Measurements from ENCODE around the gene CDX1.

CDX1 gene

DNA sequence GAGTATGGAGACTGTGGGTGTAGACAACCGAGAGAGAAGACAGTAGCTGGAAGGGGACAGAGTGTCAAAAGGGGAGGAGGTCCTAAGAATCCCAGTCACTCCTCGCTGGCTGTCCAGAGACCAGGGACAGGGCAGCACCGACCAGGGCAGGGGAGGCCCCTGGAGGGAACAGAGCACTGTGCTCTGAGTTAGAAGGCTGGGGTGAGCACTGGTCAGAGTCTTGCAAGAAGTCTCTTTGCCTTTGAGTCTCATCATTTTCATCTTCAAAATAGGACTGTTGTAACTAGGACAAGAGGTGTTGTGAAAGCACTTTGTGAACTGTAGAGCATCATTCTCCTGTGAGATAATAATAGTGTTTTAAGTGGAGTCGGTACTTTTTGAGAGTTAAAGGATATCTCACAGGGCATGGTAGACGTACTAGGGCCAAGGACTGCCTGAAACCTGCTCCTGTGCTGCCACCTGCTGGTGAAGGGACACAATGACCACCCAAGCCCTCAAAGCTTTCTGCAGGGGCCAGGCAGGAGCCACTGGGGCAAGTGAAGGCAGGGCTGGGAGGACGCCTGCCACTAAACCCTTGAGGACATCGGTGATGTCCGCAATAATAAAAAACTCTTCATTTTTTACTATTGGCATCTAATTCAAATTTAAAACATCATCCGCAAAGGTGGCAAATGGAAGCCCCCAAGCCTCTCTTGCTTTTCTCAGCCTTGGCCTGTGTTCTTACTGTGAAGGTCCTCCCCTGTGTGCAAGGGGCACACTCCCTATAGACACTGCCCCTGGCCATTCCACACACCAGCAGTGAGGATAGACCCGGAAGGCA lies 51.5 kb downstream of the CDX1 start:
- TF ChIP-seq, protein P1, sequence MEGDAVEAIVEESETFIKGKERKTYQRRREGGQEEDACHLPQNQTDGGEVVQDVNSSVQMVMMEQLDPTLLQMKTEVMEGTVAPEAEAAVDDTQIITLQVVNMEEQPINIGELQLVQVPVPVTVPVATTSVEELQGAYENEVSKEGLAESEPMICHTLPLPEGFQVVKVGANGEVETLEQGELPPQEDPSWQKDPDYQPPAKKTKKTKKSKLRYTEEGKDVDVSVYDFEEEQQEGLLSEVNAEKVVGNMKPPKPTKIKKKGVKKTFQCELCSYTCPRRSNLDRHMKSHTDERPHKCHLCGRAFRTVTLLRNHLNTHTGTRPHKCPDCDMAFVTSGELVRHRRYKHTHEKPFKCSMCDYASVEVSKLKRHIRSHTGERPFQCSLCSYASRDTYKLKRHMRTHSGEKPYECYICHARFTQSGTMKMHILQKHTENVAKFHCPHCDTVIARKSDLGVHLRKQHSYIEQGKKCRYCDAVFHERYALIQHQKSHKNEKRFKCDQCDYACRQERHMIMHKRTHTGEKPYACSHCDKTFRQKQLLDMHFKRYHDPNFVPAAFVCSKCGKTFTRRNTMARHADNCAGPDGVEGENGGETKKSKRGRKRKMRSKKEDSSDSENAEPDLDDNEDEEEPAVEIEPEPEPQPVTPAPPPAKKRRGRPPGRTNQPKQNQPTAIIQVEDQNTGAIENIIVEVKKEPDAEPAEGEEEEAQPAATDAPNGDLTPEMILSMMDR (IDR thresholded peaks at IDR 0.05): peak; percentile 82
- Histone ChIP-seq H3K27me3 (no peaks in the 10 kb centered on the region), H3K9me3 (no peaks in the 10 kb centered on the region), H3K4me1 (ENCODE audit: control insufficient read depth in 1 of 2, insufficient read depth in 1 of 2, low read depth in 1 of 2, low read length in 1 of 2) (no peaks in the 10 kb centered on the region), H3K4me3 (ENCODE audit: low read depth in 1 of 2, low read length in 1 of 2) (no peak overlapping the region), H3K27ac (no peak overlapping the region), H3K36me3 (no peaks in the 10 kb centered on the region)

DNA sequence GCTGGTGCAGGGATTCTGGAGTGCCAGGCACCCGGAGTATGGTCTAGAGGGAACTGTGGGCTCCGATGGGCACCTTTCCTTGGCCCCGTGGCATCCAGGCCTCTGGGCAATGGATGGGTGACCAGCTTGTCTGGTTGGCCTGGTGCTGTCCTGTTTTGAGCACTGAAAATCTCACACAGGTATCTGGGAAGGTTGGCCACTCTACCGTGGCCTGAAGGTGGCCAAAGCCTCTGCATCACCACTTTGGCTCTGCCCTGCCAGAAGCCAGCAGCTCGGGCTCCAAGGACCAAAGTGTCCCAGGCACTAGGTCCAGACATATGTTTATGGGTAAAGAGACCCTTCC lies 52.1 kb downstream of the CDX1 start:
- Histone ChIP-seq H3K36me3 (no peaks in the 10 kb centered on the region), H3K27me3 (no peaks in the 10 kb centered on the region), H3K27ac (no peak overlapping the region), H3K4me1 (ENCODE audit: control insufficient read depth in 1 of 2, insufficient read depth in 1 of 2, low read depth in 1 of 2, low read length in 1 of 2) (no peaks in the 10 kb centered on the region), H3K9me3 (no peaks in the 10 kb centered on the region), H3K4me3 (ENCODE audit: low read depth in 1 of 2, low read length in 1 of 2) (no peak overlapping the region)
- TF ChIP-seq, protein P1 (IDR thresholded peaks at IDR 0.05): no peak

DNA sequence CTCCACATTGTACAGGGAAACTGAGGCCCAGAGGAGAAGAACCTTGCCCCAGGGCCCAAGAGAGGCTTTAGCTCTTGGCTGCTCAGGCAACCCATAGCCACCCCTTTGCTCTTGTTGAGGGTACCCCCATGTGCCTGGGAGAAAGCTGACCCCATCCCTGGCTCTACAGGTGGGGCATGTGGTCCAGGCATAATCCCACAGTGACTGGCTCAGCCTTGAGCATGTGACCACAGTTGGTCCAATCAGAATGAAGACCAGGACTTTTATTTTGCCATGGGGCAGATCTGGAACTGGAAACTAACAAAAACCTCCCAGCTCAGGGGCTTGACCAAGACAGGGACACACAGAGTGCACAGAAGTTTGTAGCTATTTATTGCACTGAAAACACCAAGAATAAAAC lies 52.6 kb downstream of the CDX1 start:
- H3K4me1 ChIP-seq (ENCODE audit: control insufficient read depth in 1 of 2, insufficient read depth in 1 of 2, low read depth in 1 of 2, low read length in 1 of 2): no peaks in the 10 kb centered on the region
- H3K9me3 ChIP-seq: no peaks in the 10 kb centered on the region
- H3K36me3 ChIP-seq: no peaks in the 10 kb centered on the region
- H3K27ac ChIP-seq: no peak overlapping the region
- H3K27me3 ChIP-seq: no peaks in the 10 kb centered on the region
- H3K4me3 ChIP-seq (ENCODE audit: low read depth in 1 of 2, low read length in 1 of 2): no peak overlapping the region
- TF ChIP-seq, protein P1 (IDR thresholded peaks at IDR 0.05): no peak

DNA sequence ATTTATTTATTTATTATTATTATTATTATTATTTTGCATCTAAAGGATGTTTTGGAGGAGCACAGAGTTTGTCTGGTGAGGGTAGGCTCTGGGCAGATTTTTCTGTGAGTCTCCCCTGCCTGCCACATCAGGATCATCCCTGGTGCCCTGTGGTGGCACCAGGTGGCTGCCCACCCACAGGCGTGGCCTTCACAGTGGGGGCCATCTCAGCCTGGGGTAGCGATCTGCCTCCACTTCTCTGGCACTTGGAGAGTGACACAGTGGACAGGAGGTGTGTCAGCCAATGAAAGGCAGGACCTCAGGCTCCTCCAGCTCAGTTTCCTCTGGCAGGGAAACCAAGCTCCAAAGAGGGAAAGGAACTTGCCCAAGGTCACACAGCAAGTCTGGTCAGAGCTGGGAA lies 53.3 kb downstream of the CDX1 start:
- Histone ChIP-seq H3K27ac (no peak overlapping the region), H3K27me3 (no peaks in the 10 kb centered on the region), H3K4me3 (ENCODE audit: low read depth in 1 of 2, low read length in 1 of 2) (no peak overlapping the region), H3K36me3 (no peaks in the 10 kb centered on the region), H3K9me3 (no peaks in the 10 kb centered on the region), H3K4me1 (ENCODE audit: control insufficient read depth in 1 of 2, insufficient read depth in 1 of 2, low read depth in 1 of 2, low read length in 1 of 2) (no peaks in the 10 kb centered on the region)
- TF ChIP-seq, protein P1 (IDR thresholded peaks at IDR 0.05): no peak

DNA sequence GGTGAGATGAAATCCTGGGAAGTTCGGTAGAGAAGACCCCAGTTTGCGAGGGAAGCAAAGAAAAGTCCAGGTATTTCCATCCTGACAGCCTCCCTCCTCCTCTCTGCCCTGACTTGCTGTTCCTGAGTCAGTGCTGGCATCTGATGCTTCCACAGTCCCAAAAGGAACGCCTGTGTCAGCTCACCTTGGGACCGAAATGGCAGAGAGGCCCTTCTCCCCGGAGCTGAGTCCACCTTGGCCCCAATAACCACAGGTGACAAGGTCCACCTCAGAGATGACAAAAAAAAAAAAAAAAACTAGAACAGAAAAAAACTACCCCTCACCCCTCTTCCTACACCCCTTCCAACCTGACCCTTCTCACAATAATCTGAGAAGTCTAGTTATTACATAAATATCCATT lies 54.9 kb downstream of the CDX1 start:
- H3K4me3 ChIP-seq (ENCODE audit: low read depth in 1 of 2, low read length in 1 of 2): no peak overlapping the region
- H3K36me3 ChIP-seq: no peaks in the 10 kb centered on the region
- H3K27ac ChIP-seq: no peak overlapping the region
- no peaks in the 10 kb centered on the region for H3K4me1 ChIP-seq (ENCODE audit: control insufficient read depth in 1 of 2, insufficient read depth in 1 of 2, low read depth in 1 of 2, low read length in 1 of 2)
- H3K27me3 ChIP-seq: no peaks in the 10 kb centered on the region
- no peaks in the 10 kb centered on the region for H3K9me3 ChIP-seq
- TF ChIP-seq, protein P1 (IDR thresholded peaks at IDR 0.05): no peak

Data from neutrophil (primary cell).